Activated T-cell treated with anti-CD3 and anti-CD28 coated beads, Interleukin-2, amount 50 U/mL, for 72 hours (primary cell): ENCODE data around the gene JPH4. TPM values are rescaled to one million over a fixed set of nuclear protein-coding genes. Genes with fewer than 3 reads are reported as not detected.

ENCODE experiments used
- ATAC-seq, 2 donors: fragments of 150-1000 bp; cut with Tn5 transposase; replicated peaks in 1 of 2; 2 replicates each; pipeline ENCODE4 v1.10.0; 2021; ENCODE audit warnings: moderate library complexity in 2 of 2, mild to moderate bottlenecking in 1 of 2
- DNase-seq, 2 donors: peaks; one replicate each; pipeline ENCODE4 v3.0.0; 2021 to 2022; ENCODE audit warnings: mixed read lengths in 1 of 2
- H3K27ac Mint-ChIP-seq: one replicate; pipeline ENCODE4 v1.8.0; 2022; ENCODE audit warnings: mild to moderate bottlenecking, moderate library complexity, mixed read lengths
- H3K27me3 Mint-ChIP-seq: one replicate; pipeline ENCODE4 v1.8.0; 2022; ENCODE audit warnings: low read depth, mixed read lengths
- H3K36me3 Mint-ChIP-seq, 2 donors: one replicate each; pipeline ENCODE4 v1.8.0; 2022; ENCODE audit warnings: mixed read lengths in 2 of 2, mild to moderate bottlenecking in 1 of 2; ENCODE audit not compliant: insufficient read depth in 2 of 2
- H3K4me1 Mint-ChIP-seq: one replicate; pipeline ENCODE4 v1.8.0; 2022; ENCODE audit warnings: low read depth, mixed read lengths
- H3K4me3 Mint-ChIP-seq, 2 donors: one replicate each; pipeline ENCODE4 v1.8.0; 2022; ENCODE audit warnings: mild to moderate bottlenecking in 2 of 2, mixed read lengths in 2 of 2, moderate library complexity in 2 of 2
- H3K9me3 Mint-ChIP-seq, 2 donors: one replicate each; pipeline ENCODE4 v1.8.0; 2022; ENCODE audit warnings: mixed read lengths in 2 of 2
- total RNA-seq, 2 donors: library from RNA; stranded (reverse); gene quantifications; one replicate each; pipeline ENCODE4 v1.2.3, GENCODE V29; 2022

The JPH4 gene
- total RNA-seq, 2 donors from 2014 or later = 1.2 to 1.5 TPM

- Mint-ChIP-seq H3K36me3 (no peaks in the 10 kb centered on the region), H3K9me3 (no peaks in the 10 kb centered on the region), H3K4me1 (peaks cover 10% of the 10 kb centered on the region), H3K4me3 (no peak overlapping the region), H3K27me3 (peaks cover 48% of the 10 kb centered on the region), H3K27ac (no peak overlapping the region)
- ATAC-seq (no peak), DNase-seq (no peak)
Observed at GRCh38 chr14:23582906-23583760, 4.5 kb upstream of the JPH4 start.

GRCh38 chr14:23580948-23581281 lies 2.3 kb upstream of the JPH4 start:
- ATAC-seq (no peak), DNase-seq (no peak)
- H3K27ac Mint-ChIP-seq = no peak overlapping the region
- peaks cover 0 to 3% of the 10 kb centered on the region in 2 donors for H3K36me3 Mint-ChIP-seq
- H3K4me3 Mint-ChIP-seq = no peak overlapping the region
- H3K27me3 Mint-ChIP-seq = peaks cover 53% of the 10 kb centered on the region
- H3K4me1 Mint-ChIP-seq = peaks cover 22% of the 10 kb centered on the region
- H3K9me3 Mint-ChIP-seq = no peaks in the 10 kb centered on the region

- H3K4me1 Mint-ChIP-seq = peaks cover 22% of the 10 kb centered on the region
- H3K27me3 Mint-ChIP-seq = peaks cover 51% of the 10 kb centered on the region
- DNase-seq (no peak), ATAC-seq (no peak)
- peaks cover 0 to 3% of the 10 kb centered on the region in 2 donors for H3K36me3 Mint-ChIP-seq
- no peaks in the 10 kb centered on the region for H3K9me3 Mint-ChIP-seq
- H3K4me3 Mint-ChIP-seq = no peak overlapping the region
- no peak overlapping the region for H3K27ac Mint-ChIP-seq
Observed at GRCh38 chr14:23580152-23580926, 1.7 kb upstream of the JPH4 start.

- Mint-ChIP-seq H3K4me1 (peaks cover 22% of the 10 kb centered on the region), H3K27me3 (peaks cover 57% of the 10 kb centered on the region), H3K36me3 (peaks cover 0 to 3% of the 10 kb centered on the region in 2 donors), H3K9me3 (no peaks in the 10 kb centered on the region), H3K4me3 (no peak overlapping the region), H3K27ac (no peak overlapping the region)
- no peak for DNase-seq
- ATAC-seq = no peak
Observed at GRCh38 chr14:23579739-23580138, 1.1 kb upstream of the JPH4 start.

GRCh38 chr14:23579311-23579630 lies 681 bp upstream of the JPH4 start:
- Mint-ChIP-seq H3K9me3 (no peaks in the 10 kb centered on the region), H3K27me3 (peaks cover 56% of the 10 kb centered on the region)

GRCh38 chr14:23577710-23578392 lies 739 bp downstream of the JPH4 start:
- peak overlapping the region in 1 of 2 donors; percentile 61 for H3K4me3 Mint-ChIP-seq
- DNase-seq (no peak), ATAC-seq (no peak)
- H3K9me3 Mint-ChIP-seq = no peaks in the 10 kb centered on the region
- peaks cover 50% of the 10 kb centered on the region for H3K27me3 Mint-ChIP-seq
- H3K36me3 Mint-ChIP-seq = peaks cover 0 to 3% of the 10 kb centered on the region in 2 donors
- H3K4me1 Mint-ChIP-seq = peaks cover 22% of the 10 kb centered on the region
- no peak overlapping the region for H3K27ac Mint-ChIP-seq

More at GRCh38 chr14:23579311-23579630, 681 bp upstream of the JPH4 start:
- DNase-seq = no peak
- ATAC-seq = no peak
- Mint-ChIP-seq H3K4me1 (peaks cover 22% of the 10 kb centered on the region), H3K27ac (no peak overlapping the region), H3K36me3 (peaks cover 0 to 3% of the 10 kb centered on the region in 2 donors), H3K4me3 (no peak overlapping the region)

- Mint-ChIP-seq H3K9me3 (no peaks in the 10 kb centered on the region), H3K36me3 (peaks cover 0 to 3% of the 10 kb centered on the region in 2 donors), H3K27ac (no peak overlapping the region), H3K4me1 (peaks cover 22% of the 10 kb centered on the region), H3K4me3 (peak overlapping the region; percentile 69 to 86), H3K27me3 (peaks cover 56% of the 10 kb centered on the region)
- no peak for DNase-seq
- ATAC-seq = peak; percentile 35 to 41
Observed at GRCh38 chr14:23577004-23577681, 1.4 kb downstream of the JPH4 start.

GRCh38 chr14:23573384-23574015 lies 5.1 kb downstream of the JPH4 start:
- peaks cover 0 to 3% of the 10 kb centered on the region in 2 donors for H3K36me3 Mint-ChIP-seq
- H3K4me1 Mint-ChIP-seq = peaks cover 27% of the 10 kb centered on the region
- peaks cover 40% of the 10 kb centered on the region for H3K27me3 Mint-ChIP-seq
- no peak overlapping the region for H3K4me3 Mint-ChIP-seq
- no peak for DNase-seq
- ATAC-seq = no peak
- no peaks in the 10 kb centered on the region for H3K9me3 Mint-ChIP-seq
- no peak overlapping the region for H3K27ac Mint-ChIP-seq

GRCh38 chr14:23572836-23573235 lies 5.8 kb downstream of the JPH4 start:
- H3K4me3 Mint-ChIP-seq = no peak overlapping the region
- H3K4me1 Mint-ChIP-seq = peaks cover 27% of the 10 kb centered on the region
- ATAC-seq (no peak), DNase-seq (no peak)
- peaks cover 0 to 3% of the 10 kb centered on the region in 2 donors for H3K36me3 Mint-ChIP-seq
- H3K9me3 Mint-ChIP-seq = no peaks in the 10 kb centered on the region
- H3K27ac Mint-ChIP-seq = no peak overlapping the region
- peaks cover 33% of the 10 kb centered on the region for H3K27me3 Mint-ChIP-seq

GRCh38 chr14:23572524-23572828 lies 6.1 kb downstream of the JPH4 start:
- DNase-seq (no peak), ATAC-seq (no peak)
- no peak overlapping the region for H3K27ac Mint-ChIP-seq
- H3K4me1 Mint-ChIP-seq = peaks cover 28% of the 10 kb centered on the region
- H3K27me3 Mint-ChIP-seq = peaks cover 32% of the 10 kb centered on the region
- H3K9me3 Mint-ChIP-seq = no peaks in the 10 kb centered on the region
- no peak overlapping the region for H3K4me3 Mint-ChIP-seq
- H3K36me3 Mint-ChIP-seq = peaks cover 0 to 3% of the 10 kb centered on the region in 2 donors

- H3K27me3 Mint-ChIP-seq = peaks cover 30% of the 10 kb centered on the region
- H3K9me3 Mint-ChIP-seq = no peaks in the 10 kb centered on the region
- H3K27ac Mint-ChIP-seq = no peak overlapping the region
- H3K4me1 Mint-ChIP-seq = peaks cover 27% of the 10 kb centered on the region
- DNase-seq (no peak), ATAC-seq (no peak)
- H3K36me3 Mint-ChIP-seq = peaks cover 0 to 3% of the 10 kb centered on the region in 2 donors
- H3K4me3 Mint-ChIP-seq = no peak overlapping the region
Observed at GRCh38 chr14:23571701-23572523, 6.7 kb downstream of the JPH4 start.
